ENCODE results near the gene SPEG.

DNA sequence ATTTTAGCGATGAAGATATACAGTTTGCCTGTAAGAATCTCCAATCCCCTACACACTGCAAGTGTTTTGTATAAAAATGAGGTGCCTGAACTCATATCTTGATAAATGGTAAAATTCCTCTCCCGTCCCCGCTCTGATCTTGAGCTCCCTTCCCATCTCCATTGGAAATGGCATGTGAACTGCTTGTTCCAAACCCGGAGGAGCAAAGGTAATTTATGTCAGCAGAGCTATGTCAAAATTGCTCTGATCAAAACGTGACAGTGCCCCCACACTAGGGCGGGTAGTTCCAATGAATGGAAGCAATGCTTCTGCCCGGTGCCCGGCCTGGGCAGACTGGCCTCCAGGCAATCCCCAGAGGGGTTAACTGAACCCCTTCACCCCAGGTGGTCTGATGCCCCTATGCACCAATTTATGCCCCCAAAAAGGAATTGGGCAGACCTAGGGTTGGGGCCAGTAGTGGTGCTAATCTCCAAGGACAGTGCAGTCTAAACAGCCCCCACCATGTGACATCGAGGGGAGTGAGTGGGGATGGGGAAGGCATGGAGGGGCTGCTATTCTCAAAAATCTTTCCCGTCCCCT, 60.4 kb downstream of the SPEG start:
- TF ChIP-seq EZH2phosphoT487 (IDR thresholded peaks at IDR 0.05; ENCODE audit: borderline replicate concordance, low read depth, low read length) = no peak
- TF ChIP-seq, protein P1, sequence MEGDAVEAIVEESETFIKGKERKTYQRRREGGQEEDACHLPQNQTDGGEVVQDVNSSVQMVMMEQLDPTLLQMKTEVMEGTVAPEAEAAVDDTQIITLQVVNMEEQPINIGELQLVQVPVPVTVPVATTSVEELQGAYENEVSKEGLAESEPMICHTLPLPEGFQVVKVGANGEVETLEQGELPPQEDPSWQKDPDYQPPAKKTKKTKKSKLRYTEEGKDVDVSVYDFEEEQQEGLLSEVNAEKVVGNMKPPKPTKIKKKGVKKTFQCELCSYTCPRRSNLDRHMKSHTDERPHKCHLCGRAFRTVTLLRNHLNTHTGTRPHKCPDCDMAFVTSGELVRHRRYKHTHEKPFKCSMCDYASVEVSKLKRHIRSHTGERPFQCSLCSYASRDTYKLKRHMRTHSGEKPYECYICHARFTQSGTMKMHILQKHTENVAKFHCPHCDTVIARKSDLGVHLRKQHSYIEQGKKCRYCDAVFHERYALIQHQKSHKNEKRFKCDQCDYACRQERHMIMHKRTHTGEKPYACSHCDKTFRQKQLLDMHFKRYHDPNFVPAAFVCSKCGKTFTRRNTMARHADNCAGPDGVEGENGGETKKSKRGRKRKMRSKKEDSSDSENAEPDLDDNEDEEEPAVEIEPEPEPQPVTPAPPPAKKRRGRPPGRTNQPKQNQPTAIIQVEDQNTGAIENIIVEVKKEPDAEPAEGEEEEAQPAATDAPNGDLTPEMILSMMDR (conservative IDR thresholded peaks at IDR 0.05; ENCODE audit: low read length) = no peak
